SK-N-SH (cell line): ENCODE results near the gene CD164L2. TPM values are rescaled to one million over a fixed set of nuclear protein-coding genes. Genes with fewer than 3 reads are reported as not detected.

Source experiments
- CTCF ChIA-PET: fragments of 300-600, 350-600 bp; formaldehyde crosslinking; extraction: SDS; loops from one replicate; lab custom pipeline; 2021; lab: Yijun Ruan, JAX
- POLR2A ChIA-PET: fragments of 350-600 bp; sonication (Branson Sonifier 250); formaldehyde crosslinking; extraction: SDS; loops from one replicate; lab custom pipeline; 2020; ENCODE audit warnings: antibody characterized with exemption, inconsistent platforms; lab: Yijun Ruan, JAX
- DNase-seq: peaks from one replicate; pipeline ENCODE4 v3.0.0; 2012
- H2AFZ ChIP-seq: fragments of 200-600 bp; sonication (generic); 2 replicates; pipeline ENCODE4 v1.8.1; 2016; ENCODE audit warnings: antibody characterized with exemption, mild to moderate bottlenecking, low read depth
- H3F3A ChIP-seq: fragments of 200-600 bp; sonication (generic); replicated peaks from 2 replicates; pipeline ENCODE3; 2016; ENCODE audit warnings: antibody characterized with exemption, mild to moderate bottlenecking; ENCODE audit not compliant: insufficient read depth
- H3K27ac ChIP-seq, 2 experiments: fragments of 200-500 bp in 1 of 2; fragments of 200-600 bp in 1 of 2; sonication (Bioruptor generic) in 1 of 2; sonication (generic), shearing (Covaris generic) in 1 of 2; 2 replicates each; pipeline versions ENCODE4 v1.5.1 to v1.6.1; 2014 to 2016; ENCODE audit warnings: low read depth in 2 of 2, inconsistent platforms in 1 of 2, low read length in 1 of 2, mild to moderate bottlenecking in 1 of 2, mixed read lengths in 1 of 2
- H3K27me3 ChIP-seq: fragments of 200-600 bp; sonication (generic), shearing (Covaris generic); 2 replicates; pipeline ENCODE4 v1.6.1; 2016; ENCODE audit warnings: mixed run types; ENCODE audit not compliant: insufficient read depth
- H3K36me3 ChIP-seq, 2 experiments: fragments of 200-500 bp in 1 of 2; fragments of 200-600 bp in 1 of 2; sonication (Bioruptor generic) in 1 of 2; sonication (generic) in 1 of 2; replicated peaks in 1 of 2; 2 replicates each; pipeline versions ENCODE3 to v1.5.1; 2014 to 2016; ENCODE audit warnings: low read length in 1 of 2, mild to moderate bottlenecking in 1 of 2; ENCODE audit not compliant: insufficient read depth in 2 of 2, control insufficient read depth in 1 of 2
- H3K4me1 ChIP-seq, 2 experiments: fragments of 200-500 bp in 1 of 2; fragments of 200-600 bp in 1 of 2; sonication (Bioruptor generic) in 1 of 2; sonication (generic), shearing (Covaris generic) in 1 of 2; 2 replicates each; pipeline versions ENCODE4 v1.5.1 to v1.6.1; 2014 to 2016; ENCODE audit warnings: low read depth in 1 of 2, low read length in 1 of 2, mixed run types in 1 of 2; ENCODE audit not compliant: insufficient read depth in 2 of 2, control insufficient read depth in 1 of 2
- H3K4me2 ChIP-seq: fragments of 200-600 bp; sonication (generic), shearing (Covaris generic); 2 replicates; pipeline ENCODE4 v1.6.1; 2017; ENCODE audit warnings: mixed run types
- H3K4me3 ChIP-seq, 2 experiments: fragments of 200-500 bp in 1 of 2; fragments of 200-600 bp in 1 of 2; sonication (Bioruptor generic) in 1 of 2; sonication (generic), shearing (Covaris generic) in 1 of 2; 2 replicates each; pipeline versions ENCODE4 v1.5.1 to v1.8.1; 2014 to 2016; ENCODE audit warnings: low read depth in 2 of 2, inconsistent platforms in 1 of 2, low read length in 1 of 2, mild to moderate bottlenecking in 1 of 2, mixed read lengths in 1 of 2, moderate library complexity in 1 of 2
- H3K79me2 ChIP-seq: fragments of 200-600 bp; sonication (generic); 2 replicates; pipeline ENCODE4 v1.8.1; 2017; ENCODE audit warnings: mild to moderate bottlenecking; ENCODE audit not compliant: insufficient read depth
- H3K9ac ChIP-seq: fragments of 200-600 bp; sonication (generic); 2 replicates; pipeline ENCODE4 v1.6.1; 2017; ENCODE audit warnings: mixed run types
- H3K9me2 ChIP-seq: fragments of 200-600 bp; sonication (generic); 2 replicates; pipeline ENCODE4 v1.6.1; 2017; ENCODE audit warnings: mixed run types
- H3K9me3 ChIP-seq: fragments of 200-600 bp; sonication (generic); 2 replicates; pipeline ENCODE4 v1.6.1; 2017; ENCODE audit warnings: mixed run types, mild to moderate bottlenecking, moderate library complexity
- H4K20me1 ChIP-seq: fragments of 200-600 bp; sonication (generic); 2 replicates; pipeline ENCODE4 v1.6.1; 2017; ENCODE audit warnings: mild to moderate bottlenecking, mixed run types; ENCODE audit not compliant: insufficient read depth
- ELF1 ChIP-seq: IDR thresholded peaks from 2 replicates; pipeline ENCODE4 v1.4.0; 2012
- EP300 ChIP-seq, 2 experiments: IDR thresholded peaks; 2 replicates each; pipeline versions ENCODE4 v1.4.0 to v1.6.1; 2012; ENCODE audit warnings: borderline replicate concordance in 1 of 2, low read depth in 1 of 2, low read length in 1 of 2
- FOSL2 ChIP-seq: IDR thresholded peaks from 2 replicates; pipeline ENCODE4 v1.4.0; 2012; ENCODE audit warnings: low read depth, mild to moderate bottlenecking, moderate library complexity, borderline replicate concordance
- GABPA ChIP-seq: IDR thresholded peaks from 2 replicates; pipeline ENCODE4 v1.4.0; 2012; ENCODE audit warnings: low read depth, mild to moderate bottlenecking
- GATA2 ChIP-seq: sonication (generic); formaldehyde crosslinking; IDR thresholded peaks from 2 replicates; pipeline ENCODE4 v1.5.0; 2020; ENCODE audit warnings: mild to moderate bottlenecking, missing genetic modification reagents
- JUND ChIP-seq: IDR thresholded peaks from 2 replicates; pipeline ENCODE4 v1.4.0; 2012
- MXI1 ChIP-seq: IDR thresholded peaks from 2 replicates; pipeline ENCODE4 v1.6.1; 2012; ENCODE audit warnings: mild to moderate bottlenecking, low read depth, low read length, improper control_type of control experiment
- NRF1 ChIP-seq: IDR thresholded peaks from 2 replicates; pipeline ENCODE4 v1.6.1; 2012; ENCODE audit warnings: low read depth, mild to moderate bottlenecking, low read length
- RAD21 ChIP-seq: IDR thresholded peaks from 2 replicates; pipeline ENCODE4 v1.6.1; 2012; ENCODE audit warnings: mild to moderate bottlenecking, low read length
- RCOR1 ChIP-seq: fragments of 150-350 bp; IDR thresholded peaks from 2 replicates; pipeline ENCODE4 v1.6.1; 2017; ENCODE audit warnings: antibody characterized with exemption, low read length
- RXRA ChIP-seq: IDR thresholded peaks from 2 replicates; pipeline ENCODE4 v1.4.0; 2012; ENCODE audit warnings: low read depth, mild to moderate bottlenecking, borderline replicate concordance
- SMC3 ChIP-seq: IDR thresholded peaks from 2 replicates; pipeline ENCODE4 v1.6.1; 2012; ENCODE audit warnings: low read depth, low read length, improper control_type of control experiment
- TAF1 ChIP-seq: IDR thresholded peaks from 2 replicates; pipeline ENCODE4 v1.6.1; 2012; ENCODE audit warnings: low read depth, mild to moderate bottlenecking, low read length, moderate library complexity, borderline replicate concordance
- TCF12 ChIP-seq: IDR thresholded peaks from 2 replicates; pipeline ENCODE4 v1.4.0; 2012
- TEAD4 ChIP-seq: IDR thresholded peaks from 2 replicates; pipeline ENCODE4 v1.4.0; 2012; ENCODE audit warnings: mild to moderate bottlenecking, borderline replicate concordance; ENCODE audit not compliant: insufficient read depth
- WGBS: methylation state at CpG from one replicate; pipeline ENCODE4 v1.1.6; 2017; ENCODE audit warnings: low lambda C conversion rate; 5-methylcytosine and 5-hydroxymethylcytosine counted together
- polyA plus RNA-seq, 3 experiments: library from polyadenylated mRNA; depleted of rRNA; stranded (reverse); fragments of >200 nt; gene quantifications; 2 replicates each; pipeline ENCODE4 v1.2.3, GENCODE V29; 2012
- TF ChIP-seq, protein P1 (sequence below): IDR thresholded peaks from 2 replicates; pipeline ENCODE4 v1.4.0; 2012; ENCODE audit warnings: low read depth, borderline replicate concordance
- TF ChIP-seq, protein P2 (sequence below): fragments of 150-350 bp; IDR thresholded peaks from 2 replicates; pipeline ENCODE4 v1.6.1; 2016; ENCODE audit warnings: mild to moderate bottlenecking, low read depth, low read length
- TF ChIP-seq, protein P3 (sequence below): IDR thresholded peaks from 2 replicates; pipeline ENCODE4 v1.4.0; 2012; ENCODE audit warnings: low read depth, borderline replicate concordance

CD164L2 gene
- polyA plus RNA-seq, 1 of the 3 experiments (the other 2 are of a cell fraction) = 0.05 TPM

DNA sequence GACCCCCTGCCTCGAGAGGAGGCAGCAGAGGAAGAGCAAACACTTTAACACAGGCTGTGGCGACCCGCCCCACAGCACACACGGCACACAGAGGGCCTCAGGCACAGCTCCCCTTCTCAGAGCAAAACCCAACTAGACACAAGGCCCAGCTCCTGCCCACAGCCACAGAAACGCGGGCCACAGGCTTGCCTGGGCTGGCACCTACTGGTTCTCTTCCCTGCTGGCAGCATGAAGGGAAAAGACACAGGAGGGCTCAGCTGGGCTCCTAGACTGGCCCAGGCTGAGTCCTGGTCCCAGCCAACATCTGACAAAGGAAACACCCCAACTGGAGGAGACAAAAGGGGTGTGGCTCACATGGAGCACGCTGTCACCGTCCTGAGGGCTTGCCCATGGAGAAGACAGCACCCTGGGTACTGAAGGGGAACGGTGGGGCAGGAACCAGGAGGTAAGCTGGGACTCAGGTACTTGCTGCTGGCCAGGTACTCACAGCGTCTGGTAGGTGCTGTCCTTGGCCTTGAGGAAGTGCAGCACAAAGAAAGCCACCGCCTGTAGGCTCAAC lies 3.5 kb downstream of the CD164L2 start:
- Histone ChIP-seq H3K27ac (no peak overlapping the region), H3K4me2 (no peak overlapping the region), H3K79me2 (no peaks in the 10 kb centered on the region), H2AFZ (no peak overlapping the region), H3K27me3 (no peaks in the 10 kb centered on the region), H4K20me1 (no peaks in the 10 kb centered on the region), H3K4me1 (peaks cover 0 to 10% of the 10 kb centered on the region in 2 experiments; a peak in 1 of 4 replicates), H3K36me3 (no peaks in the 10 kb centered on the region), H3K9me2 (no peaks in the 10 kb centered on the region), H3F3A (no peaks in the 10 kb centered on the region), H3K9ac (no peak overlapping the region), H3K9me3 (no peaks in the 10 kb centered on the region), H3K4me3 (no peak overlapping the region)
- 90% methylated on average over 4 of the region's 11 CpGs for WGBS
- DNase-seq = no peak
- ChIA-PET CTCF (interaction anchor here (1.0 to 13.1 kb wide), 8 partner anchors 9 to 229 kb away, joined by 4 to 154 read pairs (median 10); partner anchors contain the start of gene MAP3K6), POLR2A (interaction anchor here (0.6 to 1.1 kb wide), 2 partner anchors 14 to 122 kb away, joined by 3 read pairs; no protein-coding TSS in a partner anchor)
- TF ChIP-seq, protein P1, sequence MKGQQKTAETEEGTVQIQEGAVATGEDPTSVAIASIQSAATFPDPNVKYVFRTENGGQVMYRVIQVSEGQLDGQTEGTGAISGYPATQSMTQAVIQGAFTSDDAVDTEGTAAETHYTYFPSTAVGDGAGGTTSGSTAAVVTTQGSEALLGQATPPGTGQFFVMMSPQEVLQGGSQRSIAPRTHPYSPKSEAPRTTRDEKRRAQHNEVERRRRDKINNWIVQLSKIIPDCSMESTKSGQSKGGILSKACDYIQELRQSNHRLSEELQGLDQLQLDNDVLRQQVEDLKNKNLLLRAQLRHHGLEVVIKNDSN = no peak
- TF ChIP-seq TCF12 = no peak
- TF ChIP-seq SMC3 = no peak
- no peak for TF ChIP-seq GATA2 (CRISPR knock-in tag)
- no peak for TF ChIP-seq RAD21
- no peak for TF ChIP-seq FOSL2
- TF ChIP-seq GABPA = no peak
- TF ChIP-seq, protein P2, sequence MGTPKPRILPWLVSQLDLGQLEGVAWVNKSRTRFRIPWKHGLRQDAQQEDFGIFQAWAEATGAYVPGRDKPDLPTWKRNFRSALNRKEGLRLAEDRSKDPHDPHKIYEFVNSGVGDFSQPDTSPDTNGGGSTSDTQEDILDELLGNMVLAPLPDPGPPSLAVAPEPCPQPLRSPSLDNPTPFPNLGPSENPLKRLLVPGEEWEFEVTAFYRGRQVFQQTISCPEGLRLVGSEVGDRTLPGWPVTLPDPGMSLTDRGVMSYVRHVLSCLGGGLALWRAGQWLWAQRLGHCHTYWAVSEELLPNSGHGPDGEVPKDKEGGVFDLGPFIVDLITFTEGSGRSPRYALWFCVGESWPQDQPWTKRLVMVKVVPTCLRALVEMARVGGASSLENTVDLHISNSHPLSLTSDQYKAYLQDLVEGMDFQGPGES = no peak
- TF ChIP-seq EP300 (IDR thresholded peaks at IDR 0.05; ENCODE audit: borderline replicate concordance in 1 of 2, low read depth in 1 of 2, low read length in 1 of 2) = no peak
- TF ChIP-seq RCOR1 = no peak
- no peak for TF ChIP-seq TAF1
- TF ChIP-seq NRF1 = no peak
- no peak for TF ChIP-seq MXI1
- no peak for TF ChIP-seq RXRA
- no peak for TF ChIP-seq TEAD4
- TF ChIP-seq JUND = no peak
- TF ChIP-seq ELF1 = no peak
- TF ChIP-seq, protein P3, sequence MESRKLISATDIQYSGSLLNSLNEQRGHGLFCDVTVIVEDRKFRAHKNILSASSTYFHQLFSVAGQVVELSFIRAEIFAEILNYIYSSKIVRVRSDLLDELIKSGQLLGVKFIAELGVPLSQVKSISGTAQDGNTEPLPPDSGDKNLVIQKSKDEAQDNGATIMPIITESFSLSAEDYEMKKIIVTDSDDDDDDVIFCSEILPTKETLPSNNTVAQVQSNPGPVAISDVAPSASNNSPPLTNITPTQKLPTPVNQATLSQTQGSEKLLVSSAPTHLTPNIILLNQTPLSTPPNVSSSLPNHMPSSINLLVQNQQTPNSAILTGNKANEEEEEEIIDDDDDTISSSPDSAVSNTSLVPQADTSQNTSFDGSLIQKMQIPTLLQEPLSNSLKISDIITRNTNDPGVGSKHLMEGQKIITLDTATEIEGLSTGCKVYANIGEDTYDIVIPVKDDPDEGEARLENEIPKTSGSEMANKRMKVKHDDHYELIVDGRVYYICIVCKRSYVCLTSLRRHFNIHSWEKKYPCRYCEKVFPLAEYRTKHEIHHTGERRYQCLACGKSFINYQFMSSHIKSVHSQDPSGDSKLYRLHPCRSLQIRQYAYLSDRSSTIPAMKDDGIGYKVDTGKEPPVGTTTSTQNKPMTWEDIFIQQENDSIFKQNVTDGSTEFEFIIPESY = no peak
